ENCODE data around the gene KLHDC9. TPM values are rescaled to one million over a fixed set of nuclear protein-coding genes. Genes with fewer than 3 reads are reported as not detected.

The KLHDC9 gene, protein sequence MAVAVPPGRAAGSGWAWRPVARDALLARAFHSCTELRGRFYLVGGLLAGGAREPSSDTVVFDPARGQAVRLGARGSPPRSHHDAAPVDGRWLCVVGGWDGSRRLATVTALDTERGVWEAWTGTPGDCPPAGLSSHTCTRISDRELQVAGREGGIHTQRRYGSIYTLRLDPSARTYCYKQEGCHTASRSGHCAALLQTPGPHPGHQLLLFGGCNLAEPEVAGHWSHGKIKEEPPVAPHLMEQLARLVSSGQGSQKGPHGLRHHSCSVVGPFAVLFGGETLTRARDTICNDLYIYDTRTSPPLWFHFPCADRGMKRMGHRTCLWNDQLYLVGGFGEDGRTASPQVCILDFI
- not detected for polyA plus RNA-seq (2012; ENCODE audit: insufficient read length, low read depth)

DNA sequence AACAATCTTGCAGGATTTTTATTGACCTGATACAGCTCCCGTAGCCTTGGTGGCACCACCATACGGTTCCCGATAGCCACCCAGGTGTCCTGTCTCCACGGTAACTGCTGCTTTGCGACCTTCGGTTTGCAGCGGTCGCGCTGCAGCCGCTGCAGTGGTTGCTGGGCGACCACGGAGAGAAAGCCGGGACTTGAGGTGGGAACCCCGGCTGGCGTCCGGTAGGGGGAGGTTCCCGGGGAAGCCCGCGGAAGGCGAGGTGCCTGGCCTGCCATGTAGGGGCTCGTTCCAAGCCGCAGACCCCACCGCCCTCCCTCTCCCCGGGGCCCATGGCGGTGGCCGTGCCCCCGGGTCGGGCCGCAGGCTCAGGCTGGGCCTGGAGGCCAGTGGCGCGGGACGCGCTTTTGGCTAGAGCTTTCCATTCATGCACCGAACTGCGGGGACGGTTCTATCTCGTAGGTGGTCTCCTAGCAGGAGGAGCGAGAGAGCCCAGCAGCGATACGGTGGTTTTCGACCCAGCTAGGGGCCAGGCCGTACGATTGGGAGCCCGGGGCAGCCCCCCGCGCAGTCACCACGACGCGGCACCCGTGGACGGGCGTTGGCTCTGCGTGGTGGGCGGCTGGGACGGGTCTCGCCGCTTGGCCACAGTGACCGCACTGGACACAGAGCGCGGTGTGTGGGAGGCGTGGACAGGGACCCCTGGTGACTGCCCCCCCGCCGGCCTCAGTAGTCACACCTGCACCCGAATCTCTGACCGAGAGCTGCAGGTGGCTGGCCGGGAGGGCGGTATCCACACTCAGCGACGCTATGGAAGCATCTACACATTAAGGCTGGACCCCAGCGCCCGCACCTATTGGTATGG is at the start of gene KLHDC9:
Gene KLHDC9 (plus strand): TSS at position 152 of the 859 bp plus-strand sequence. CDS start 175 bp downstream, at position 327.
- TF ChIP-seq FOXP2 (optimal IDR thresholded peaks at IDR 0.05; ENCODE audit: borderline replicate concordance, extremely low read depth, extremely low read length, insufficient read depth) (no peak), SIN3A (IDR thresholded peaks at IDR 0.05; ENCODE audit: borderline replicate concordance, insufficient read depth, low read length) (no peak), POLR2AphosphoS5 (IDR thresholded peaks at IDR 0.05; ENCODE audit: low read depth, low read length) (no peak), TAF1 (IDR thresholded peaks at IDR 0.05; ENCODE audit: borderline replicate concordance, insufficient read depth, low read length) (no peak)
- TF ChIP-seq, protein P1, sequence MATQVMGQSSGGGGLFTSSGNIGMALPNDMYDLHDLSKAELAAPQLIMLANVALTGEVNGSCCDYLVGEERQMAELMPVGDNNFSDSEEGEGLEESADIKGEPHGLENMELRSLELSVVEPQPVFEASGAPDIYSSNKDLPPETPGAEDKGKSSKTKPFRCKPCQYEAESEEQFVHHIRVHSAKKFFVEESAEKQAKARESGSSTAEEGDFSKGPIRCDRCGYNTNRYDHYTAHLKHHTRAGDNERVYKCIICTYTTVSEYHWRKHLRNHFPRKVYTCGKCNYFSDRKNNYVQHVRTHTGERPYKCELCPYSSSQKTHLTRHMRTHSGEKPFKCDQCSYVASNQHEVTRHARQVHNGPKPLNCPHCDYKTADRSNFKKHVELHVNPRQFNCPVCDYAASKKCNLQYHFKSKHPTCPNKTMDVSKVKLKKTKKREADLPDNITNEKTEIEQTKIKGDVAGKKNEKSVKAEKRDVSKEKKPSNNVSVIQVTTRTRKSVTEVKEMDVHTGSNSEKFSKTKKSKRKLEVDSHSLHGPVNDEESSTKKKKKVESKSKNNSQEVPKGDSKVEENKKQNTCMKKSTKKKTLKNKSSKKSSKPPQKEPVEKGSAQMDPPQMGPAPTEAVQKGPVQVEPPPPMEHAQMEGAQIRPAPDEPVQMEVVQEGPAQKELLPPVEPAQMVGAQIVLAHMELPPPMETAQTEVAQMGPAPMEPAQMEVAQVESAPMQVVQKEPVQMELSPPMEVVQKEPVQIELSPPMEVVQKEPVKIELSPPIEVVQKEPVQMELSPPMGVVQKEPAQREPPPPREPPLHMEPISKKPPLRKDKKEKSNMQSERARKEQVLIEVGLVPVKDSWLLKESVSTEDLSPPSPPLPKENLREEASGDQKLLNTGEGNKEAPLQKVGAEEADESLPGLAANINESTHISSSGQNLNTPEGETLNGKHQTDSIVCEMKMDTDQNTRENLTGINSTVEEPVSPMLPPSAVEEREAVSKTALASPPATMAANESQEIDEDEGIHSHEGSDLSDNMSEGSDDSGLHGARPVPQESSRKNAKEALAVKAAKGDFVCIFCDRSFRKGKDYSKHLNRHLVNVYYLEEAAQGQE (IDR thresholded peaks at IDR 0.05; ENCODE audit: insufficient read depth in 1 of 2, low read depth in 2 of 2, low read length in 2 of 2): no peak

DNA sequence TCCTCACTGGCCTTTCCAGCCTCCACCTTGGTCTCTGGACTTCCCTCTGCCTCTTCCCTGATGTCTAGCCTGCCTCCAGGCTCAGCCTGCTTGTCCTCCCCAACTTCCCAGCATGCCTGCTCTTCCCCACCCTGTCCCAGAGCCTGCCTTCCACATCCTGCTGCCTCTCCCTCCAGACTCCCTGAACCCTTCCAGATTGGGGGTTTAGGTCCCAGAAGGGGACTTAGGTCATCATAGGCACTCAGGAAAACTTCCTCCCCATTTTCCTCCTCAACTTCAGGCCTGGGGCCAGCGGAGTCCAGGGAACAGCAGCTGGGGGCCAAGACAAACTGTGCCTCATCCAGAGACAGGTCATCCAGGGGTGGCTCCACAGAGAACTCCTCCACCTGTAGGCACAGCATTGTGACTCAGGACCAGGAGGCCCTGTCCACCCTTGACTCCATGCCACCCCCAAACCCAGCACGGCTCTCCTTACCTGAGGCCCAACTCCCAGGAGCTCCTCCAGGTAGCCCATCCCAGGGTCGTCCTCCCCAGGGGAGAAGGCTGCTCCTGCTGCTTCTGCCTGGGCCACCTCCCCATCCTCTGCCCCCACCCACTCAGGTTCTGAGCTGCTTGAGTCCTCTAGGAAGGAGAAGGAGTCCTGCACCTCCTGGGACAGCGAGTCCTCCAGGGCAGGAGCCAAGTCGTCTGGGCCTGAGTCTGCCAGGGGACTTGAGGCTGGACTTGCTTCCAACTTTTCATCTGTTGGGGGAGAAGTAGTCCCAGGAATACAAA is 49.0 kb upstream of the KLHDC9 start:
- TF ChIP-seq, protein P1 (IDR thresholded peaks at IDR 0.05; ENCODE audit: insufficient read depth in 1 of 2, low read depth in 2 of 2, low read length in 2 of 2): no peak
- no peak for TF ChIP-seq TAF1 (IDR thresholded peaks at IDR 0.05; ENCODE audit: borderline replicate concordance, insufficient read depth, low read length)
- TF ChIP-seq FOXP2 (optimal IDR thresholded peaks at IDR 0.05; ENCODE audit: borderline replicate concordance, extremely low read depth, extremely low read length, insufficient read depth): no peak
- TF ChIP-seq SIN3A (IDR thresholded peaks at IDR 0.05; ENCODE audit: borderline replicate concordance, insufficient read depth, low read length): no peak
- TF ChIP-seq POLR2AphosphoS5 (IDR thresholded peaks at IDR 0.05; ENCODE audit: low read depth, low read length): no peak

DNA sequence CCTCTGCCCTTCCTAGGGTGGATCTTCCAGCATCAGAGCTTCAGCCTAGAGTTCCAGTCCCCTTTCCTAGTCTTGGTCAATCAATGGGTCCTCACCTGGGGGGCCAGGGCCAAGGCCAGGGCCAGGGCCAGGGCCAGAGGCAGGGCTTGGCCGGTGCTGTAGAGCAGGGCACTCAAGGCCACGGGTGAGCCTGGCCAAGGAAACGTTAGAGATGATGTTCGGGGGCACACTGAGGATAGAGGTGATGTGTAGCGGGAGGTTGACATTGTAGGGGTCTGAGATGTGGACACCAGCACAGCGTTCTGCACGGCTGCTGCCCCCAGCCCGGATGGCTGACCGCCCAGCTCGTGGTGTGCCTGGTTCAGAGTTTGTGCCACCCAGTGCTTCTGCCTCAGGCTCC is 46.9 kb upstream of the KLHDC9 start:
- TF ChIP-seq FOXP2 (optimal IDR thresholded peaks at IDR 0.05; ENCODE audit: borderline replicate concordance, extremely low read depth, extremely low read length, insufficient read depth) (no peak), POLR2AphosphoS5 (IDR thresholded peaks at IDR 0.05; ENCODE audit: low read depth, low read length) (no peak), SIN3A (IDR thresholded peaks at IDR 0.05; ENCODE audit: borderline replicate concordance, insufficient read depth, low read length) (no peak), TAF1 (IDR thresholded peaks at IDR 0.05; ENCODE audit: borderline replicate concordance, insufficient read depth, low read length) (no peak)
- TF ChIP-seq, protein P1 (IDR thresholded peaks at IDR 0.05; ENCODE audit: insufficient read depth in 1 of 2, low read depth in 2 of 2, low read length in 2 of 2): no peak

DNA sequence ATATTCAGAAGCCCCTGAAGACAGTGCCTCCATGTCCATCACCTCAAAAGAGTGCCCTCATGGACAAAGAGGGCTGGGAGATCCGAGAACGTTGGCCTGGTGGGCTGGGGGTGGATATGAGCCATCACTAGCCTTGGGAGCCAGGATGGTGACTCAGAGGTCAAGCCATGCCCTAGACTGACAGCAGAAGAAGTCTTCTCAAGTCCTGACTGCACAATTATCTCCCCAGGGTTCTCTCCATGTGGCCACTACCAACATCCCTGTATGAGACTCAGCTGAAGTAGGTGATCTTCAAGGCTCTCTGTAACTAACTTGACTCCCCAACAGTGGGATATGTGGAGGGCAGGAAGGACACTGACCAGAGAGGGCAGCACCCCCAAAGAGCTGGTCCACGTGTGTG is 45.3 kb upstream of the KLHDC9 start:
- TF ChIP-seq, protein P1 (IDR thresholded peaks at IDR 0.05; ENCODE audit: insufficient read depth in 1 of 2, low read depth in 2 of 2, low read length in 2 of 2): no peak
- no peak for TF ChIP-seq TAF1 (IDR thresholded peaks at IDR 0.05; ENCODE audit: borderline replicate concordance, insufficient read depth, low read length)
- TF ChIP-seq POLR2AphosphoS5 (IDR thresholded peaks at IDR 0.05; ENCODE audit: low read depth, low read length): no peak
- TF ChIP-seq SIN3A (IDR thresholded peaks at IDR 0.05; ENCODE audit: borderline replicate concordance, insufficient read depth, low read length): no peak
- TF ChIP-seq FOXP2 (optimal IDR thresholded peaks at IDR 0.05; ENCODE audit: borderline replicate concordance, extremely low read depth, extremely low read length, insufficient read depth): no peak

All from PFSK-1 (cell line).